Ramos (cell line): Measurements from ENCODE around the gene FOXP1.

Experiments used
- in situ Hi-C: fragments of 300-500 bp; cut with MboI; formaldehyde crosslinking; loops from one replicate; pipeline ENCODE4 v1.14.3; 2022; ENCODE audit warnings: low sequenced_read_pairs; ENCODE audit not compliant: unreplicated experiment

Gene FOXP1

DNA sequence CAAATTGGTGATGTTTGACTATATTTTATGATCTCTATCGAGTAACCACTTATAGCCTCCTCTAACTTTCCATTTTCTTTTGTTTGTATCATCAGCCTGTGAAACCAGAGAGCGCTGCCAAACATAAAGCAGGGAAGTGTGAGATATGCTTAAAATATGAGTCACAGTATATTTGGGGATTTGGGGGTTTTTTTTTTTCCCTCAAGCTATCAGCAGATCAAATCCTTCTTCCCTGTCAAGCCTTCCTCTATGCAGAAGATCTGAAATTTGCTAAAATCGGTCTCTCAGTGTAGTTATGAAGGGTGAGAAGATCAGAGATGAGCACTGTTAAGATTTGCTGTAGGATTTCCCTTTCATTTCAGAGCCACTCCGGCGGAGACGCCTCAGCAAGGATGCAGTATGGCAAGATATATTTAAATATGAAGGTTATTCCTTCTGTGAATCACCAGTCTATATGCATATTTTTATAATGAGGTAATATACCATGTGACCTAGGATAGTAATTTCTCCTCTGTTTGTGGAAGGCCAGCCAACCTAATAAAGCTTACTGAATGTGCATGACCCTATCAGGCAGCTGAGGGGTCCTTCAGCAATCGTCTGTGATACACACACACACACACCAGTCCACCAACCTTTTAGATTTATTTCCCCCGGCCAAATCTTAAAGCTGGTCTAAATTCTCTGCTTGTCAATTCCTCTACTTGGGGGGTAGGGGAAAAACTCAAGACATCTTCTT, 474.1 kb downstream of the FOXP1 start:
- in situ Hi-C loops: no loop called here

DNA sequence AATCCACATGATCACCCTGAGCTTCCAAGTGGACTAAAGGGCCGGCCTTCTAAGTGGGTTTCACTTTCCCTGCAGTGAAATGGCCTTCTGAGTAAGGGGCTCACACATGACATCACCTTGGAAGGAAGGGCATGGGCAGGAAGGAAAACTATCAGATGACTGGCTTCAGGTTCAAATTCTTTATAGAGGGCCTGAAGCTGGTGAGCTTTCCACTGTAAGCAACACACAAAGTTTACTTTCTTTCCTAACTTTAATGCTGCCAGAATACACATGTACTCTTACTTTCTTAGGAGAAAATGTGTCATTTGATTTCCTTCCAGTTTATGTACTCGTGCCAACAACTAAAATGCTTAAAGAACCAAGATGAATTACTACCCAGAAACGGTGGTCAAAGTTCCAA, 475.6 kb downstream of the FOXP1 start:
- in situ Hi-C loops: no loop called here

- in situ Hi-C loops: no loop called here
Observed at GRCh38 chr3:71104976-71105375, 478.6 kb downstream of the FOXP1 start.

DNA sequence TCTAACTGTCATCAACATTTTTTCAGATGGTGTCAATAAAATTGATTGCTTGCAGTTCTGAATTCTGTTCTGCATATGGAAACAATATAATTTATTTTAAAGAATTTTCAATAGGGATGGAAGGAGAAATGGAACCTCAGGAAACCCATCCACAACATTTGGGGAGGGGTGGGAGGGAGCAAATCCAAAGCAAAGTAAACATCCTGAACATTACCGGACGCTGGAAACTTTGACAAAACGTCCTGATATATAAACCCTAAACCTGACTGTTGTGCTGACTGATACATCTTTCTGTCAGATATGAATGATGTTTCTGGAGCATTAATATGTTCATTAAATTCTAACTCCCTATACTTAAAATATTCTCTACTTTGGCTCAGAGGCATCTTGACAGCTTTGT, 479.0 kb downstream of the FOXP1 start:
- in situ Hi-C loops: no loop called here

GRCh38 chr3:71104121-71104541, 479.4 kb downstream of the FOXP1 start:
- in situ Hi-C loops: no loop called here

DNA sequence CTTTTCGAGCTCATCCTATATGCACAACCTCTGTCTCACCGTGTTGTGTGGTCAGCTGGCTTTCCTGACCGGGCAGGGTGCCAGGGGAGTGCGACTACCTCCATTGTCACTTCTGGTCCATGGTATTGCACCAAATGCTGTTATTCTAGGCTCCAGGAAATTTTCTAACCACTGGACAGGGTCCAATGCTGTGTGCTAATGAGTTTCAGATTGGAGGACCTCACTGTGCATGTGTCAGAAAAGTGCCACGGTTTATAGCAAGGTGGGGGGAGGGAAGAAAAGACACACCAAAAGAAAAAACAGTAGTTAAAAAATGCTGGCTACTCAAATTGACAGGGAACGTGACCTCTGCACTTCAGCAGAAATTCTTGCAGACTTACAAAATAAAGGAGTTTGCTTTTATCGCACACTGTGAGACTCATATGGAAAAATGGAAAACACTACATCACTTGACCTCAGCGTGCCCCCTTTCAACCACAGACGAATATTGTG, 480.1 kb downstream of the FOXP1 start:
- in situ Hi-C loops: no loop called here

DNA sequence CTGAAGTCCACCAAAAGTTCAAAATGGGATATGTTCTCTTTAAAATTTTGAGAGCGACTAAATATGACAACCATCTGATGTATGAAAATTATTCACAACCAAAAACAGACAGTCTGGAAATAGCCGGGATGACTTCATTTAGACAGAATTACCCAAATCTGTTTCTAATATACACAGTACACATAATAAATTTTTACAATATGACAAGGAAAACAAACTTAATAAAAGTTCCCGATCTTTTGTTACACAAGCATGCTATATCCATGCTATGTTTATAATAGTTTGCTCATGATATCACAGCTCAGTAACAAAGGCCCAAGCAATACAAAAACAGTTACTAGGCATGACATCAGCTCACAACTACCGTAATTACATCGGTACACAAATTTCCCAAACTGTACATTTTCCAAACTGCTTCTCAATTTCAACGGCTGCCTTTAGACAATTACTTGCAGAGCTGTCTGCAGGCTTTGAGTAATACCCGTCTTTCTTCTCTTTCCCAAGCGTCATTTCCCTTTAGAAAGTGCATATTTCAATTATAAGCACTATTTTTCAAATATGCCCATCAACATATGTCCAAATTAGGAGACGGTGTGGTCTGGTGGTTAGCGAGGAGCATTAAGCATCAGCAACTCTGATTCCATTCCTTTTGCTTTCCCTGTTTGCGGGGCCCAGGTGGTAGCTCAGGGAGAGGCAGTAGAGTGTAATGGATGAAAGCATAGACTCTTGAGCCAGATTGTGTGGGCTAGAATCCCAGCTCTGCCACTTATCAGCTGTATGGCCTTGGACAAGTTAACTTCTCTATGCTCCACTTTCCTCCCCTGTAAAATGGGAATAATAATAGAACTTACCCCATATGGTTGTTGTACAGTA, 481.2 kb downstream of the FOXP1 start:
- in situ Hi-C loops: no loop called here

DNA sequence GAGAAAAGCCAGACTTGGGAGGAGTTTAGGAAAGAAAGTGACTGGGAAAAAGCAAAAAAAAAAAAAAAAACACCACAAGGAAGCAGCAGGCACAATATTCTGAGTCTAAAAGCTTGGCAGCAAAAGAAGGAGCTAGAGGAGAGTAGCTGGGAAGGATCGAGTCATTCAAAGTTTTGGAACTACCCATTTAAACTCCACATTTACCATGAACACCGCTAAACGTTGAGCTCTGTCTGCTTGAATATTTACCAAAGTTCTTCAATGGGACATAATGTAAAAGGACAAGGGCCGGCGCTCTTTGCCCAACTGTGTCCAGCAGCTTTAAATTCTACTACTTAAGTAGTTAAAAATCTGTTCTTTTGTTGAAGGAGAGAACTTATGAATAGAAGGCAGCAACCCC, 481.9 kb downstream of the FOXP1 start:
- in situ Hi-C loops: no loop called here

GRCh38 chr3:71101014-71101413, 482.5 kb downstream of the FOXP1 start:
- in situ Hi-C loops: no loop called here

GRCh38 chr3:71099997-71100719, 483.4 kb downstream of the FOXP1 start:
- in situ Hi-C loops: no loop called here

- in situ Hi-C loops: no loop called here
Observed at GRCh38 chr3:71097557-71097956, 486.0 kb downstream of the FOXP1 start.

- in situ Hi-C loops: no loop called here
Observed at GRCh38 chr3:71095511-71096291, 487.8 kb downstream of the FOXP1 start.

DNA sequence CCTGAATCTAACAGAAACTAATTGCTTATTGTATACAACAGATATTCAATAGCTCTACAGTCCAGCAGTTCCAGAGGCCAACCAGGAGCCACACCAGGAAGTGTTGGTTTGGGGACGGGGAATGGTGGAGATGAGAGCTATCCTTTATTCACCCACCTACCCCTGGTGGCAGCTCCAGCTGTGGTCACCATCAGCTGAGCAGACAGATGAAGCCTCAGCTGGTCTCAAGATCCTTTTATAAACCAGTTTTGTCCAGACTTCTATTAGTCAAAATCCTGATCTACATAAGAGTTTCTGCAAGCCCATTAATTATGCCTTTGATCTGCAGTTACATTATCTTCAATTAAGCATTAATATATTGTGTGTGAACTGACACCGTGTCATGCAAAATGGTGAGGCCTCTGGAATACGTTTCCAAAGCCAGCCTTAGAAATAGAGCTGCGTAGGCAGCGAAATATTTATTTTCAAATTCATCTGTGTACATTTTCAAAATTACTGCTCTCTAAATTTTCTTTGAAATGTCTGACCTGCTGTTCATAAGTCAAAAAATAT, 488.8 kb downstream of the FOXP1 start:
- in situ Hi-C loops: no loop called here

- in situ Hi-C loops: no loop called here
Observed at GRCh38 chr3:71092665-71093064, 490.9 kb downstream of the FOXP1 start.

- in situ Hi-C loops: no loop called here
Observed at GRCh38 chr3:71090207-71090606, 493.3 kb downstream of the FOXP1 start.

DNA sequence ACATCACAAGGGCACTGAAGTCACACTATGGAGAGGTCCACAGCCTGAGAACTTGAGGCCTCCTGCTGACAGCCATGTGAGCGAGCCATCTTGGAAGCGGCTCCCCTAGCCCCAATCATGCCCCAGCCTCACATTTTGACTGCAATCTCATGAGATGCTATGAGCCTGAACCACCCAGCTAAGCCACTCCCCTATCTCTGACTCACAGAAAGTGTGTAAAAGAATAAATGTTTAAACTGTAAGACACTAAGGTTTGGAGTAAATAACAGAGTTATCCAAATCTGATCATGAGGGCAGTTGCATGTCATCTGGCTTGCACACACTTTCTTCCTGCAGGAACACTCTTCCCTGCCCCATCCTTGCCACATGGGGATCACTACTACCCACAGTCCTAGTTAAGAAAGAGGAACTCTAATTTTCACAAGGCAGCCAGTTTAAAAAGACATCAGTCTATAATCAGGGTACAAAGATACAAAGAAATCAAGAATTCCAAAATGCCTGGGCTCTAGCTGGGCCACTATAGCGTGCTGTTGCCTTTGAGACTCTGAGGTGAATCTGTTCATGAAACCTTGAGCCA, 494.2 kb downstream of the FOXP1 start:
- in situ Hi-C loops: no loop called here

GRCh38 chr3:71088742-71089141, 494.8 kb downstream of the FOXP1 start:
- in situ Hi-C loops: no loop called here

- in situ Hi-C loops: no loop called here
Observed at GRCh38 chr3:71088019-71088708, 495.4 kb downstream of the FOXP1 start.
